ENCODE data around the gene HIVEP1. TPM values are rescaled to one million over a fixed set of nuclear protein-coding genes. Genes with fewer than 3 reads are reported as not detected.

Gene HIVEP1
- total and polyA plus RNA-seq, 2 of the 13 experiments (the other 11 are each of a cell fraction or from before 2014, with no cell fraction given) = 7.4 to 9.9 TPM

DNA sequence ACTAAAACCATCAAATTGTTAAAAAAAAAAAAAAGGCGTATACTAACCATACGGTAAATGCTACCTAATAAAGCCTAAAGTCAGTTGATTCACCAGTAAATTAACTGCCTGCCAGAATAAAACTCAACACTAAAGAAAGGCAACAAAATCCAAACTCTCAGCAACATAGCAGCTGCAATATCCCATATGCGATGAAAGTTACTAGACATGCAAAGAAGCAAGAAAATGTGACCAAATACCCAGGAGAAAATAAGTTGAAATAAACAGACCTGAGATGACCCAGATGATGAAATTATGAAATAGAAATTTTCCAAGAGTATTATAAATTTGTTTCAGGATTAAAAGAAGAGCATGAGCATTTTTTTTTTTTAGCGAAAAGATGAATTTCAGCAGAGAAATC is 174.4 kb downstream of the HIVEP1 start:
- no peak for DNase-seq (ENCODE audit: low spot score)
- no peaks in the 10 kb centered on the region for H3K9me3 ChIP-seq (ENCODE audit: low read length)
- BruUV-seq (replicated peaks) = no TSS peak
- intact Hi-C loops (cut with micrococcal nuclease; ENCODE audit: unreplicated experiment) = no loop called here
- no peaks in the 10 kb centered on the region for H3K79me2 ChIP-seq (ENCODE audit: insufficient read depth, low read length)
- ChIA-PET CTCF (ENCODE audit: low intra/inter-chr PET ratio, low total read pairs) (no interaction called here), POLR2A (no interaction called here)
- WGBS (ENCODE audit: low lambda C conversion rate) = 38% methylated on average over 4 of the region's 4 CpGs
- no peak for ATAC-seq
- H3K9ac ChIP-seq (ENCODE audit: insufficient read depth, low read depth, low read length) = no peak overlapping the region
- no peak overlapping the region for H3K27ac ChIP-seq (ENCODE audit: extremely low read length, insufficient read depth, low read length)
- H3K36me3 ChIP-seq (replicated peaks in 1 of 2; ENCODE audit: control insufficient read depth in 1 of 2, insufficient read depth in 2 of 2, low read length in 2 of 2) = no peaks in the 10 kb centered on the region
- no peaks in the 10 kb centered on the region; a peak in 2 of 5 replicates for H3K27me3 ChIP-seq (ENCODE audit: control insufficient read depth in 1 of 2, insufficient read depth in 2 of 2, low read length in 2 of 2)
- TF ChIP-seq PBX2 (CRISPR knock-in tag; IDR thresholded peaks at IDR 0.05) = no peak
- H4K20me1 ChIP-seq (ENCODE audit: insufficient read depth, low read length) = no peaks in the 10 kb centered on the region
- H2AFZ ChIP-seq (ENCODE audit: low read length) = no peak overlapping the region
- in situ Hi-C loops (cut with HindIII; ENCODE audit: extremely low pct_ligation_motif_present, low pct_unique_long_range_greater_than_20kb) = no loop called here
- H3K4me3 ChIP-seq (replicated peaks in 1 of 3; ENCODE audit: insufficient read depth in 1 of 3, low read depth in 2 of 3, low read length in 3 of 3) = no peak overlapping the region
- H3K4me2 ChIP-seq (ENCODE audit: low read depth, low read length) = no peak overlapping the region
- H3K4me1 ChIP-seq (ENCODE audit: insufficient read depth, low read length) = no peaks in the 10 kb centered on the region
- FAIRE-seq = no peak

DNA sequence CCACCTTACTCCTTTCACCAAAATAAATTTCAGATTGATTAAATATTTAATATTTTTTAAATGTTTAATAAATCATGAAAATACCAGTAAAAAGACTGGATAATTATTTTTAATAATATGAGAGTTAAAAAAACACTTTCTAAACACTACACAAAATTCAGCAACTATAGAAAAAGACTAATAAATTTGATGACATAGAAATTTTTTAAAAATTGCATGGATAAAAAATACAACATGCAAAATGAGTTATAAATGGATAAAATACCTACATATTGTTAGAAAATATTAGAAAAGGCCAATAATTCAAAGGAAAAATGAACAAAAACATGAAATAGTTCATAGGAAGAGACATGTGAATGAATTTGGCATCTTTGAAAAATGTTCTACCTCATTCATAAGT is 177.0 kb downstream of the HIVEP1 start:
- no peak for TF ChIP-seq ARID5B (CRISPR knock-in tag; IDR thresholded peaks at IDR 0.05)
- TF ChIP-seq MAFK (conservative IDR thresholded peaks at IDR 0.05 in 1 of 2, IDR thresholded peaks at IDR 0.05 in 1 of 2; ENCODE audit: low read length in 2 of 2) = peak in 1 of 2 experiments; percentile 63; a peak in 2 of 4 replicates
- FAIRE-seq (no peak), ATAC-seq (no peak), DNase-seq (ENCODE audit: low spot score) (no peak)
- no peak overlapping the region for H3K27ac ChIP-seq (ENCODE audit: extremely low read length, insufficient read depth, low read length)
- no peak overlapping the region for H2AFZ ChIP-seq (ENCODE audit: low read length)
- ChIA-PET POLR2A (no interaction called here), CTCF (ENCODE audit: low intra/inter-chr PET ratio, low total read pairs) (no interaction called here)
- no peaks in the 10 kb centered on the region for H3K79me2 ChIP-seq (ENCODE audit: insufficient read depth, low read length)
- no peaks in the 10 kb centered on the region; a peak in 1 of 5 replicates for H3K27me3 ChIP-seq (ENCODE audit: control insufficient read depth in 1 of 2, insufficient read depth in 2 of 2, low read length in 2 of 2)
- H3K4me3 ChIP-seq (replicated peaks in 1 of 3; ENCODE audit: insufficient read depth in 1 of 3, low read depth in 2 of 3, low read length in 3 of 3) = no peak overlapping the region
- in situ Hi-C loops (cut with HindIII; ENCODE audit: extremely low pct_ligation_motif_present, low pct_unique_long_range_greater_than_20kb) = no loop called here
- no peak overlapping the region for H3K4me2 ChIP-seq (ENCODE audit: low read depth, low read length)
- no peaks in the 10 kb centered on the region for H3K4me1 ChIP-seq (ENCODE audit: insufficient read depth, low read length)
- H3K36me3 ChIP-seq (replicated peaks in 1 of 2; ENCODE audit: control insufficient read depth in 1 of 2, insufficient read depth in 2 of 2, low read length in 2 of 2) = no peaks in the 10 kb centered on the region
- intact Hi-C loops (cut with micrococcal nuclease; ENCODE audit: unreplicated experiment) = no loop called here
- no TSS peak for BruUV-seq (replicated peaks)
- no peaks in the 10 kb centered on the region for H3K9me3 ChIP-seq (ENCODE audit: low read length)
- H3K9ac ChIP-seq (ENCODE audit: insufficient read depth, low read depth, low read length) = no peak overlapping the region
- H4K20me1 ChIP-seq (ENCODE audit: insufficient read depth, low read length) = no peaks in the 10 kb centered on the region

Measured in HepG2 (cell line).